Endodermal cell (in vitro differentiated cells): ENCODE results near the gene KLF6. TPM values are rescaled to one million over a fixed set of nuclear protein-coding genes. Genes with fewer than 3 reads are reported as not detected.
A peak's percentile ranks its signal among the peaks of the same experiment; 100 is the strongest.

Source experiments
- DNase-seq: peaks from one replicate; pipeline ENCODE4 v3.0.0-alpha.2; 2017
- H3K27ac ChIP-seq: 2 replicates; pipeline ENCODE4 v1.5.1; 2013; ENCODE audit warnings: mild to moderate bottlenecking, low read depth, low read length, moderate library complexity
- H3K27me3 ChIP-seq: 2 replicates; pipeline ENCODE4 v1.6.1; 2013; ENCODE audit warnings: mild to moderate bottlenecking, low read length, moderate library complexity; ENCODE audit not compliant: insufficient read depth, control insufficient read depth, poor library complexity, severe bottlenecking
- H3K36me3 ChIP-seq: 2 replicates; pipeline ENCODE4 v1.7.0; 2013; ENCODE audit warnings: mild to moderate bottlenecking, low read length, moderate library complexity; ENCODE audit not compliant: control insufficient read depth, insufficient read depth
- H3K4me1 ChIP-seq: one replicate; pipeline ENCODE4 v1.7.0; 2013; ENCODE audit warnings: low read length; ENCODE audit not compliant: control insufficient read depth, insufficient read depth
- H3K4me3 ChIP-seq: 2 replicates; pipeline ENCODE4 v1.5.1; 2013; ENCODE audit warnings: mild to moderate bottlenecking, low read length, moderate library complexity
- H3K9ac ChIP-seq: 2 replicates; pipeline ENCODE4 v1.6.1; 2013; ENCODE audit warnings: mild to moderate bottlenecking, low read length, moderate library complexity; ENCODE audit not compliant: poor library complexity, severe bottlenecking; ENCODE audit errors: extremely low read depth
- H3K9me3 ChIP-seq: 2 replicates; pipeline ENCODE4 v1.6.1; 2013; ENCODE audit warnings: mild to moderate bottlenecking, low read length, moderate library complexity; ENCODE audit not compliant: control insufficient read depth
- H3K27ac Mint-ChIP-seq: 2 replicates; pipeline ENCODE4 v1.8.0; 2020; ENCODE audit warnings: mixed read lengths
- H3K27me3 Mint-ChIP-seq: 2 replicates; pipeline ENCODE4 v1.8.0; 2021; ENCODE audit warnings: mild to moderate bottlenecking, mixed read lengths; ENCODE audit not compliant: insufficient read depth
- H3K36me3 Mint-ChIP-seq: 2 replicates; pipeline ENCODE4 v1.8.0; 2020; ENCODE audit warnings: low read depth, mixed read lengths
- H3K4me1 Mint-ChIP-seq: 2 replicates; pipeline ENCODE4 v1.8.0; 2020; ENCODE audit warnings: mixed read lengths
- H3K4me3 Mint-ChIP-seq: 2 replicates; pipeline ENCODE4 v1.8.0; 2020; ENCODE audit warnings: mild to moderate bottlenecking, moderate library complexity, mixed read lengths
- H3K9me3 Mint-ChIP-seq: 2 replicates; pipeline ENCODE4 v1.8.0; 2020; ENCODE audit warnings: mild to moderate bottlenecking, mixed read lengths
- CTCF ChIP-seq: fragments of 200-600 bp; sonication (generic); conservative IDR thresholded peaks from 2 replicates; pipeline ENCODE4 v1.5.0; 2021; ENCODE audit warnings: antibody characterized with exemption, mild to moderate bottlenecking
- WGBS, 2 experiments: methylation state at CpG; one replicate each; pipeline versions ENCODE4 v1.1.5 to v1.1.7; 2013; ENCODE audit warnings: missing lambda C conversion rate in 2 of 2, mixed read lengths in 1 of 2; ENCODE audit not compliant: insufficient coverage in 1 of 2, insufficient read length in 1 of 2; 5-methylcytosine and 5-hydroxymethylcytosine counted together
- total RNA-seq, 2 donors: library from RNA; stranded (reverse); fragmentation: NEBNext Ultra II Directional in 1 of 2; extraction: Animal tissue kit (Norgen Biotek cat#: 25700) in 1 of 2; gene quantifications; 2 replicates in 1 of 2; 3 replicates in 1 of 2; pipeline ENCODE4 v1.2.1, GENCODE V29; 2021

The KLF6 gene
- total RNA-seq, 2 donors from 2014 or later = 59.0 to 71.2 TPM

GRCh38 chr10:3812141-3812540 is 27.1 kb upstream of the KLF6 start:
- Mint-ChIP-seq H3K9me3 (peaks cover 4% of the 10 kb centered on the region), H3K4me3 (no peak overlapping the region), H3K4me1 (peaks cover 48% of the 10 kb centered on the region), H3K27ac (no peak overlapping the region), H3K27me3 (no peaks in the 10 kb centered on the region), H3K36me3 (no peaks in the 10 kb centered on the region)
- H3K4me1 ChIP-seq = peaks cover 4% of the 10 kb centered on the region
- no peak overlapping the region for H3K9ac ChIP-seq
- DNase-seq = no peak
- WGBS, 2 experiments = 87 to 100% methylated on average over 2 to 7 of the region's 7 CpGs
- no peaks in the 10 kb centered on the region for H3K36me3 ChIP-seq
- H3K27ac ChIP-seq = no peak overlapping the region
- H3K4me3 ChIP-seq = no peak overlapping the region
- H3K27me3 ChIP-seq = no peaks in the 10 kb centered on the region
- no peaks in the 10 kb centered on the region for H3K9me3 ChIP-seq
- TF ChIP-seq CTCF = no peak

- no peaks in the 10 kb centered on the region for H3K27me3 Mint-ChIP-seq
- H3K27me3 ChIP-seq = no peaks in the 10 kb centered on the region
- H3K36me3 ChIP-seq = no peaks in the 10 kb centered on the region
- no peak for DNase-seq
- no peak overlapping the region for H3K27ac ChIP-seq
- H3K9ac ChIP-seq = no peak overlapping the region
- H3K4me3 Mint-ChIP-seq = no peak overlapping the region
- no peak for TF ChIP-seq CTCF
- WGBS, 2 experiments = 85 to 87% methylated on average over 7 of the region's 7 CpGs
- no peak overlapping the region for H3K27ac Mint-ChIP-seq
- no peaks in the 10 kb centered on the region for H3K9me3 ChIP-seq
- peaks cover 4% of the 10 kb centered on the region for H3K9me3 Mint-ChIP-seq
- peaks cover 56% of the 10 kb centered on the region for H3K4me1 Mint-ChIP-seq
- peaks cover 10% of the 10 kb centered on the region for H3K4me1 ChIP-seq
- no peaks in the 10 kb centered on the region for H3K36me3 Mint-ChIP-seq
- no peak overlapping the region for H3K4me3 ChIP-seq
These were observed 26.4 kb upstream of the KLF6 start for GRCh38 chr10:3811291-3811870.

- TF ChIP-seq CTCF = no peak
- Mint-ChIP-seq H3K9me3 (no peaks in the 10 kb centered on the region), H3K27ac (peak overlapping the region; percentile 90), H3K4me3 (no peak overlapping the region), H3K27me3 (no peaks in the 10 kb centered on the region), H3K36me3 (no peaks in the 10 kb centered on the region), H3K4me1 (peaks cover 63% of the 10 kb centered on the region)
- Histone ChIP-seq H3K9me3 (no peaks in the 10 kb centered on the region), H3K27ac (no peak overlapping the region), H3K9ac (peak overlapping the region; percentile 33), H3K4me1 (peaks cover 33% of the 10 kb centered on the region), H3K27me3 (no peaks in the 10 kb centered on the region), H3K36me3 (no peaks in the 10 kb centered on the region), H3K4me3 (no peak overlapping the region)
- WGBS, 2 experiments = 79 to 82% methylated on average over 3 to 6 of the region's 6 CpGs
- DNase-seq = no peak
These were observed 23.7 kb upstream of the KLF6 start for GRCh38 chr10:3808689-3809199.
